Fibroblast of mammary gland (primary cell): Measurements from ENCODE around the gene SLC35A2.

Source experiments
- DNase-seq: peaks from one replicate; pipeline ENCODE4 v3.0.0-alpha.2; 2010; ENCODE audit warnings: low read depth
- H3K4me3 ChIP-seq: 2 replicates; pipeline ENCODE4 v1.5.1; 2011; ENCODE audit warnings: low read depth, mild to moderate bottlenecking, low read length, moderate library complexity; ENCODE audit not compliant: control insufficient read depth
- CTCF ChIP-seq: conservative IDR thresholded peaks from 2 replicates; pipeline ENCODE4 v1.5.1; 2011; ENCODE audit warnings: low read depth, low read length, inconsistent platforms; ENCODE audit not compliant: control insufficient read depth, insufficient read depth

Gene SLC35A2

GRCh38 chrX:48910926-48911411, 477 bp downstream of the SLC35A2 start:
- peak overlapping the region; percentile 68 for H3K4me3 ChIP-seq
- TF ChIP-seq CTCF = no peak
- peak; percentile 19 for DNase-seq

GRCh38 chrX:48909703-48910294, 1.6 kb downstream of the SLC35A2 start:
- no peak for DNase-seq
- H3K4me3 ChIP-seq = no peak overlapping the region
- TF ChIP-seq CTCF = no peak

GRCh38 chrX:48908600-48908999, 2.8 kb downstream of the SLC35A2 start:
- H3K4me3 ChIP-seq = no peak overlapping the region
- no peak for DNase-seq
- no peak for TF ChIP-seq CTCF

GRCh38 chrX:48905090-48905790, 6.2 kb downstream of the SLC35A2 start:
- no peak overlapping the region for H3K4me3 ChIP-seq
- TF ChIP-seq CTCF = no peak
- no peak for DNase-seq

- no peak overlapping the region for H3K4me3 ChIP-seq
- DNase-seq = no peak
- no peak for TF ChIP-seq CTCF
Measured at GRCh38 chrX:48904626-48905025, 6.8 kb downstream of the SLC35A2 start.

- no peak for DNase-seq
- no peak for TF ChIP-seq CTCF
- no peak overlapping the region for H3K4me3 ChIP-seq
Measured at GRCh38 chrX:48904180-48904579, 7.3 kb downstream of the SLC35A2 start.
